Measurements from ENCODE around the gene AP1B1.
"Not testable (repeated sequence)": the region's sequence is repeated elsewhere in the genome, so short reads cannot be mapped to it uniquely, and the experiment has no call there.

The AP1B1 gene

GRCh38 chr22:29385748-29386147 is 2.6 kb downstream of the AP1B1 start:
- DNase-seq, result no peak

GRCh38 chr22:29385151-29385704 is 3.1 kb downstream of the AP1B1 start:
- no peak for DNase-seq

GRCh38 chr22:29383740-29384139 is 4.6 kb downstream of the AP1B1 start:
- no peak for DNase-seq

- no peak for DNase-seq
These were observed 5.6 kb downstream of the AP1B1 start for GRCh38 chr22:29382580-29383302.

- DNase-seq, result no peak
These were observed 7.5 kb downstream of the AP1B1 start for GRCh38 chr22:29380856-29381255.

GRCh38 chr22:29380032-29380781 is 8.2 kb downstream of the AP1B1 start:
- DNase-seq, result no peak

- DNase-seq, result no peak
These were observed 9.1 kb downstream of the AP1B1 start for GRCh38 chr22:29379258-29379657.

- no peak for DNase-seq
These were observed 10.4 kb downstream of the AP1B1 start for GRCh38 chr22:29377979-29378378.

GRCh38 chr22:29376705-29377104 is 11.7 kb downstream of the AP1B1 start:
- not testable (repeated sequence) for DNase-seq

GRCh38 chr22:29375398-29376076 is 12.8 kb downstream of the AP1B1 start:
- DNase-seq, result peak in 1 of 2 experiments; percentile 7

- DNase-seq, result not testable (repeated sequence)
These were observed 13.6 kb downstream of the AP1B1 start for GRCh38 chr22:29374806-29375205.

- DNase-seq, result no peak
These were observed 14.0 kb downstream of the AP1B1 start for GRCh38 chr22:29374401-29374800.

GRCh38 chr22:29370537-29370936 is 17.8 kb downstream of the AP1B1 start:
- DNase-seq, result no peak

- DNase-seq, result no peak
These were observed 18.9 kb downstream of the AP1B1 start for GRCh38 chr22:29369460-29369859.

- DNase-seq, result no peak
These were observed 28.9 kb downstream of the AP1B1 start for GRCh38 chr22:29359469-29359868.

- DNase-seq, result not testable (repeated sequence)
These were observed 31.0 kb downstream of the AP1B1 start for GRCh38 chr22:29357193-29357890.

- no peak for DNase-seq
These were observed 34.5 kb downstream of the AP1B1 start for GRCh38 chr22:29353860-29354259.

- DNase-seq, result no peak
These were observed 35.1 kb downstream of the AP1B1 start for GRCh38 chr22:29353286-29353685.

- DNase-seq, result no peak
These were observed 35.6 kb downstream of the AP1B1 start for GRCh38 chr22:29352778-29353177.

GRCh38 chr22:29351891-29352290 is 36.5 kb downstream of the AP1B1 start:
- DNase-seq, result no peak

- DNase-seq, result no peak
These were observed 37.3 kb downstream of the AP1B1 start for GRCh38 chr22:29351042-29351441.

GRCh38 chr22:29348956-29349355 is 39.4 kb downstream of the AP1B1 start:
- no peak for DNase-seq

GRCh38 chr22:29348041-29348440 is 40.3 kb downstream of the AP1B1 start:
- DNase-seq, result no peak

Measured in activated CD4-positive, alpha-beta T cell treated with anti-CD3 and anti-CD28 coated beads, Interleukin-2, amount 50 U/mL, for 48 hours (primary cell).